GM18867 (cell line): ENCODE measurements around the gene CNPY1.
A peak's percentile ranks its signal among the peaks of the same experiment; 100 is the strongest.

Source experiments
- ATAC-seq: cut with Tn5 transposase; IDR thresholded peaks from one replicate; pipeline ENCODE4 v1.9.1; 2021; ENCODE audit warnings: mild to moderate bottlenecking, moderate library complexity; ENCODE audit not compliant: unreplicated experiment

The CNPY1 gene

GRCh38 chr7:155469311-155470185, 76.8 kb downstream of the CNPY1 start:
- no peak for ATAC-seq

GRCh38 chr7:155468785-155469148, 77.6 kb downstream of the CNPY1 start:
- ATAC-seq = no peak

GRCh38 chr7:155467846-155468784, 78.2 kb downstream of the CNPY1 start:
- ATAC-seq = no peak

DNA sequence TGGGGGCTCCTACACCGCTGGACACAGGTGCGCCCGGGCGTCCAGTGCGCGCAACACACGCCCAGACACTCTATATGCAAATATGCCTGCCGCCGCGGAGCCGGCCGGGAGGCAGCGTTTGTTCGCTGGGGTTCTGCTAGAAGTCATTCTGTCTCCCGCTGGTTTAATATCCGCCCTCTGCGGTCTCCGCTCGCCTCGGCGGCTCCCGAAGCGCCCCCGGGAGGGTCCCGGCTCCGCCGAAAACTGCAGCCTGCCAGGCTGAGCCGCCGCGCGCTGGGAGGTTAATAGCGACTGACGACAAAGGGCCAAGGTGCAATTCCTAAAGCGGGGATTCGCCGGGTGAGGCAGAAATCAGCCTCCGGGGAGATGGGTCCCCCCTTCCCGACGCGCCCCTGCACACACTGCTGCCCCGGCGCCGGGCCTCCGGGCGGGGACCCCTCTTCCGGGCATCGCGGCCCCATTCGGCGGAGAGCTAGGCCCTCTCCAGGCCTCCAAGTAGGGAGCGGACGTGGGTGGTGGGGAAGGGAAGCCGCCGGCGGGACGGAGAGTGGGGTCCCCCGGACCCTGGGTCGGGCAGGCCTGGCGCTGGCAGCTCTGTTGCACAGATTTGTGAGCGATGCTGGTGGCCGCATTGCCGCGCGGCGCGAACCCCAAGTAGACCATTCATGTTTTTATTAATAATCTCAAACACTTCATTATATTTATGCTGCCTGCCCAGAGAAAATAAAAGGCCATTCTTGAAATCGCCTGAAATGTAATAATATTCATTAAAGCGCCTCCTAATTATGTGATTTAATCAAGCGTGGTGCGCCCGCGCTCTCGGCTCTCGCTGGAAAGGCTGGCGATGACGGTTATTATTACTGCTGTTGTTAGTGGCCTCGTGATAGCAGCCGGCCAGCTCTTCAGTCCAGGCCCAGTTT, 79.3 kb downstream of the CNPY1 start:
- ATAC-seq = peak; percentile 48

DNA sequence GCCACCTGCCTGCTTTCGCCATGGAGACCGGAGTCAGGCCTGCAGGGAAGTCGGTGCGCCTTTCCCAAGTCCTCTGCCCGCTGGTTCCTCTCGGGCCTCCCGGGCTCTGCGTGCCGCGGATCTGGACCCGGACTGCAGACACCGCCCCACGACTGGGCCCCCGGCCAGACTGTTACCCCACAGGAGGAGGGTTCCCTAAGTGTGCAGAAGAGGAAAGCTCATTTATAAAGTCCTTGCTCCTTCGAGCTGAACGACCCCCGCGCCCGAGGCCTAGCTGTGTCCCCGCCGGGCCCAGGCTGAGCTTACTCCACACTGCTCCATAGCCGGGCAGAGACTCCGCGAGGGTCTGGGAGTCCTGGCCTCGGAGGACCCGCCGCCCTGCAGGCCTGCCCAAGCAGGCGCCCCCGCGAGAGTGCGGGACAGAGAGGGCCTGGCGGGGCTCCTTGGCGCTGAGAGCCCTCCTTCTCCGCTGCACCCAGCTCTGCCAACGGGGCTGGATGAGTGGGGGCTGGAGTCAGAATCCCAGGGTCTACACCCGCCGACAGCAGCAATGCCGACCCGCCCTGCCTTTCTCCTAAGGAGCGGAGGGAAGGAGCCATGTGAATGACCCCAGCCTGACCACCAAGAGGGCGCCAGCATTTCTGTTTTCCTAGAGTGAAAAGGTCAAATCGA, 80.1 kb downstream of the CNPY1 start:
- no peak for ATAC-seq

- no peak for ATAC-seq
Measured at GRCh38 chr7:155465761-155466141, 80.6 kb downstream of the CNPY1 start.

DNA sequence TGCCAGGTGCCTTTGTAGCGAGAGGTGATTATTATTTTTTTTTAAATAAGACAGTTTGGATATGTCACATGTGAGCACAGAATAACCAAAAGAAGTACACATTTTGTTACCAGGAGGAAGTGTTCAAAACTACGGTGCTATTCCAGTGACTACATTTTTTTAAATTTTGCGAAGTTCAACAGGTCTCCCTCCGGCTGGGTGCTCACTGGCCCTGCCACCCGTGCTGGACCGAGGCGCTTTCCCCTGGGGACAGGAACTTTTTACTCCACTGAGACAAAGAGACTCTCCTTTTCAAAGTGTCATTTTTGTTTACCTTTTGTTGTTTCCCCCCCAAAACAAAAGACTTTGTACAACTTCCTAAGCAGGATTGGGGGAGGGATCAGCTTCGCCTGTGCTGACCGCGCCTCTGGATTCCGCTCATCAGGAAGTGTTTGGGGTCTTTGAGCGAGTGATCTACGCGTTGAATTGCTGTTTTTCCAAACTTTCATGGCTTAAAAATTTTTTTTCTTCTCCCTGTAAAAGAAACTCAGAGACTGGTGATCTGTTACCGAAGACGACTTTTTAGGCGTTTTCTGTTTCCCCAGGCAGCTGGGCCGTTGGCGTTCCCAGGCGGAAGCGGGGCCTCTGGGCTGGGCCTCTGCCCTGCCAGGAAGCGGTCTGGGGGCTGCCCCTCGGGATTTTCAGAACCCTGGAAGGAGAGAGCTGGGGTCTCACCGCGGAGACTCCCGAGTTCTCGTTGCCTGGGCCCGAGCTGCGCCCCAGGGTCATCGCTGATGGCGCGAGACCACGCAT, 81.2 kb downstream of the CNPY1 start:
- no peak for ATAC-seq

- ATAC-seq = no peak
Measured at GRCh38 chr7:155464183-155464582, 82.2 kb downstream of the CNPY1 start.

- ATAC-seq = no peak
Measured at GRCh38 chr7:155463114-155463811, 83.1 kb downstream of the CNPY1 start.

- no peak for ATAC-seq
Measured at GRCh38 chr7:155462163-155462735, 84.1 kb downstream of the CNPY1 start.

- ATAC-seq = no peak
Measured at GRCh38 chr7:155461631-155462030, 84.7 kb downstream of the CNPY1 start.

- ATAC-seq = no peak
Measured at GRCh38 chr7:155460926-155461613, 85.3 kb downstream of the CNPY1 start.

- ATAC-seq = no peak
Measured at GRCh38 chr7:155459700-155460461, 86.5 kb downstream of the CNPY1 start.

DNA sequence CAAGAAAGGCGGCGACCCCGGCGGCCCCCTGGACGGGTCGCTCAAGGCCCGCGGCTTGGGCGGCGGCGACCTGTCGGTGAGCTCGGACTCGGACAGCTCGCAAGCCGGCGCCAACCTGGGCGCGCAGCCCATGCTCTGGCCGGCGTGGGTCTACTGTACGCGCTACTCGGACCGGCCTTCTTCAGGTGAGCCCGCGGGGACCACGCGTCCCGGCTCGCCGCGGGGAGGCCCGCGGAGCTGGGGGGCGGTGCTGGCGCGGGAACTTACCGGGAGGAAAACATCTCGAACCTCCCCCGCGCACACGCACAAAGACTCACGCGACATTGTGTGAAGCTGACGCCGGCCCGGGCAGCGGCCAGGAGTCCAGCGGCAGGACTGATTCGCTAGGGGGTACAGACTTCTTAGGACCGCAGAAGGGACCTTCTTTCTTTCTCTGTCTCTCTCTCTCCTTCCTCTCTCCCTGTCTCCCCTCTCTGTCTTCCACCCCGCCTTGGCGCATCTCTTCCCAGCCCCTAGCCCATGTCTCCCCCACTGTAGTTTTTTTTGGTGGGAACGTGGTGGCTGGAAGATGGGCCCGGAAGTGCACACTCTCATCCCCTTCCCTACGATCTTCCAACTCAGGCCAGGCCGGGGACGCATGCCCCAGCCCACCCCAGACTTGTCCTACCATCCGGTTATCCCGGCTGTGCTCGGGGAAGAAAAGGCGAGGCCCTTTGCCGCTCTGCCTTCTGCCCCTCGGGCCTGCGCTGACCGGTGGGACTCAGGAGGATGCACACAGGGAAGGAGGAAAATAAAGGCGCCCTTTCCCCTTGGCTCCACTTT, 87.3 kb downstream of the CNPY1 start:
- no peak for ATAC-seq

DNA sequence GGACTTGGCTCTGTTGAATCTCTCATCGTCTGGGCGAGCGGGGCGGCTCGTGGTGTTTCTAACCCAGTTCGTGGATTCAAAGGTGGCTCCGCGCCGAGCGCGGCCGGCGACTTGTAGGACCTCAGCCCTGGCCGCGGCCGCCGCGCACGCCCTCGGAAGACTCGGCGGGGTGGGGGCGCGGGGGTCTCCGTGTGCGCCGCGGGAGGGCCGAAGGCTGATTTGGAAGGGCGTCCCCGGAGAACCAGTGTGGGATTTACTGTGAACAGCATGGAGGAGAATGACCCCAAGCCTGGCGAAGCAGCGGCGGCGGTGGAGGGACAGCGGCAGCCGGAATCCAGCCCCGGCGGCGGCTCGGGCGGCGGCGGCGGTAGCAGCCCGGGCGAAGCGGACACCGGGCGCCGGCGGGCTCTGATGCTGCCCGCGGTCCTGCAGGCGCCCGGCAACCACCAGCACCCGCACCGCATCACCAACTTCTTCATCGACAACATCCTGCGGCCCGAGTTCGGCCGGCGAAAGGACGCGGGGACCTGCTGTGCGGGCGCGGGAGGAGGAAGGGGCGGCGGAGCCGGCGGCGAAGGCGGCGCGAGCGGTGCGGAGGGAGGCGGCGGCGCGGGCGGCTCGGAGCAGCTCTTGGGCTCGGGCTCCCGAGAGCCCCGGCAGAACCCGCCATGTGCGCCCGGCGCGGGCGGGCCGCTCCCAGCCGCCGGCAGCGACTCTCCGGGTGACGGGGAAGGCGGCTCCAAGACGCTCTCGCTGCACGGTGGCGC, 88.1 kb downstream of the CNPY1 start, which contains the start of gene EN2:
TSS of gene EN2 (plus strand) at position 19 of the 767 bp plus-strand sequence. CDS start at position 268, 249 bp downstream.
- no peak for ATAC-seq
